Endometrial microvascular endothelial cells (primary cell): ENCODE measurements around the gene NTRK2. TPM values are rescaled to one million over a fixed set of nuclear protein-coding genes. Genes with fewer than 3 reads are reported as not detected.

Experiments
- in situ Hi-C: cut with HindIII; loops from 2 replicates; pipeline ENCODE4 v1.10.0; 2017; ENCODE audit warnings: low sequenced_read_pairs, low pct_unique_long_range_greater_than_20kb; ENCODE audit errors: inconsistent ontology term
- total RNA-seq: library from RNA; depleted of rRNA; stranded (reverse); fragments of >200 nt; gene quantifications from one replicate; pipeline ENCODE4 v1.2.3, GENCODE V29; 2015; ENCODE audit errors: inconsistent ontology term

The NTRK2 gene
- total RNA-seq, 1 donor from 2014 or later: not detected

DNA sequence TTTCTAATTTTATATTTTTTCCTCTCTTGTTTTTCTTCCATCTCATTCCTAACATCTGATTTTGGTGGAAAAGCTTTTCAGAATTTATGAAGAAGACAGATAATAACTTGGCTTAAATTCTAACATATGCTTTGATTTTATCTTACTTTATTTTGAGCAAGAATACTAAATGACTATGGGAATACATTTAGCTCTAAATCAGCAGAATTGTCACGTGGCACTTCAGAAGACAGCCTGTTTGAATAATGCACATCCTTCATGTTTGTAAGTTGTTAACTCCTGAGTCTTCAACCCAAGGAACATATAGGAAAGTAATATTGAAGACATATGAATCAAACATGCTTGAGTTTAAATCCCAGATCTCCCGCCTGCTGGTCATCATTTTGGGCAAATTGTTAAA, 90.3 kb downstream of the NTRK2 start:
- in situ Hi-C loops: no loop called here

DNA sequence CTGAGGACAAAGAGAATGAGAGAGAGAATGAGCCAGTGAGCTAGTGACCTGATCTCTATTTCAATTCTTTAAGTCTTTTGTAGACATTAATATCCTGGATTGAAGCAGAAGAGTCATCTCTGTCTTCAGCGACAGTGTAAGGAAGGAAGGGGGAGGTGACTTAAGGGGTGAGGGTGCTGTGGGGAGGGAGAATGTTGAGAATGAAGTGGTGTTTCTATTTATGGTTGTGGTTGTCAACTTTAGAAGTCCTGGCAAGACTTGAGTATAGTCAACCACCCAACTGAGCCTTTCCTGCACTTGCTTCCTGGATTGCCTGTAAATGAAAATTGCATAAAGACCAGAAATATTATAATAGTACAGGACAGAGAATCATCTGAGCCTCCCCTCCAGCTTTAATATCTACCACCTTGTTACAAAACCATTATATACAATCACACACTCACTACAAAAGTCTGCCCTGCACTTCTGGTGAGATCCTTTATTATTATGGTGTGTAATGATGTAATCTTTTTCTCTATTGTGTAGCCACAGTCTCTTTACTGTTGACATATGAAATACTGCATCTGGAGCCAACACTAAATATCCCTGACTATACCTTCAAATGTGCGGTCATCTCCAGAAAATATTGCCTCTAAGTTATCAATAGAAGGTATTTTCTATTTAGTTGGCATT, 91.7 kb downstream of the NTRK2 start:
- in situ Hi-C loops: no loop called here

DNA sequence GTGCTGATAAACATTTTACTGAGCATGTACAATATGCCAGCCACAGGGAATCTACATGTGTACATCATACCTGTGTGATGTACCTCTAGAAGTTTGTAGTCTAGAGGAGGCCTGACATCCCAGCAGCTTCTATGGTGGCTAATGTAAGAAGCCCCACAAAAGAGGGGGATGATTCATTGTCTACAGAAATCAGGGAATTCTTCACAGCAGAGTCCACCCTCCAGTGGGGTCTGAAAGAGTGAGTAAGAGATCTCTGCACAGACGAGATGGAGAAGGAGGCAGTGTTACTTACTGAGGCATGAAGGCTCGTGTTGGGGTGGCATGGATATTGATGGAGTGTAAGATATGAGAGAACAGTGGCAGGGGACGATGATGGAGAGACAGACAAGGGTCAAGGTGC, 103.0 kb downstream of the NTRK2 start:
- in situ Hi-C loops: no loop called here

DNA sequence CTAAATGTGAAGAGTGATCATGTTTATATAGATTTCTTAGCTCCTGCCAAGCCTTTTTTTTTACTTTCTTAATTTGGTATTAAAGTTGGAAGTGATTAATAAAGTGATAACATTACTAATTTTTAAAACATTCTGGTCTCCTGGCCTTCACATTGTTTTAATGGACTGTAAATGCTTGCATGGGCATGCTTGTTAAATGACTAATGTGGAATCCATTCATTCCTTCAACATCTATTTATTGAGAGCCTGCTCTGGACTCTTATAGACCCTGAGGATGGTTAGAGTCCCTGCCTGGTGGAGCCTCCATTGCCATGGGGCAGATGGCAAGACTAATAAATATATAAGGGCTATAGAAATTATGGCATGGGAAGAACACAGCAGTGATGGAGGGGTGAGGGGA, 103.5 kb downstream of the NTRK2 start:
- in situ Hi-C loops: no loop called here

DNA sequence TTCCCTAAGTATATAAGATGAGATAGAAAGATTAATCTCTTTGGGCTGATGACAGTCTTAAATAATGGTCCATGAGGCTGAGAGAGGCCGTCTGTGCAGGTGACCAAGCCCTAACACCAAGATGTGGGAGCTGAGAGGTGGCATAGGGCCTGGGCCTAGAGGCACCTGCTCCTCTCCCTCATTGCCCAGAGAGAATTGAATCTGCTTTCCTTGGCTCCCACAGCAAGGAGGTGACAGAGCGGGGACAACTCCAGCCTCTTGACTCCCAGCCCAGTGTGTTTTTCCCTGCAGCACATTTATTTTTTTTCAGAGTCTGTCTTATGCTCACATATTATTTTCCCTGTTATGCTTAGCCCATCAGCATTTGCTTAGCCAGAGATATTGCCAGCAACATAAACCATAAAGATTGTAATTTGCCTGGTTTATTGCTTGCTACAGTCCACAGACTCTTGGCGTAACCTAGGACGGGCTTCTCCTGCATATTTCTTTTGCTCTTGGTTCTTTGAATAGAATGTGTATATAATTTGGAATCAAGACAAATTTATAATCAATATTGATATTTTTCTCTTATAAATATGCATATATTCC, 105.6 kb downstream of the NTRK2 start:
- in situ Hi-C loops: no loop called here

DNA sequence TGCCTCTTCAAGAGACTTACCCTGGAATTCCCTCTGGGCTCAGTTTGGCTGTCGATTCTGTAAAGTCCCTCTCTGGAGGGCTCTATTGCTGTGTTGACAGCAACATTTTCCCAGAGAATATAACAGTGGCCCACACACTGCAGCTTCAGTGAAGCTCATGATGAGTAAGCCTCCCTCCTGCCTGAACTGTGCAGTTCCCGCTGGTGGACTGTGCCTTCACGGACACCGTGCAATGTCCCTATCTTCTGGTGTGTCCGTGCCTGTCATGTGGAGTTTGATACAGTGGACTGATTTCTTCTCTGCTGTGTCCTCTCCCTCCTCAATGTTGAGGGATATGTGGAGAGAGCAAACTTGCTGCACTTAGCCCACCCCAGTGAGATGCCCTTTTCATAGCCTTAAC, 109.0 kb downstream of the NTRK2 start:
- in situ Hi-C loops: no loop called here

DNA sequence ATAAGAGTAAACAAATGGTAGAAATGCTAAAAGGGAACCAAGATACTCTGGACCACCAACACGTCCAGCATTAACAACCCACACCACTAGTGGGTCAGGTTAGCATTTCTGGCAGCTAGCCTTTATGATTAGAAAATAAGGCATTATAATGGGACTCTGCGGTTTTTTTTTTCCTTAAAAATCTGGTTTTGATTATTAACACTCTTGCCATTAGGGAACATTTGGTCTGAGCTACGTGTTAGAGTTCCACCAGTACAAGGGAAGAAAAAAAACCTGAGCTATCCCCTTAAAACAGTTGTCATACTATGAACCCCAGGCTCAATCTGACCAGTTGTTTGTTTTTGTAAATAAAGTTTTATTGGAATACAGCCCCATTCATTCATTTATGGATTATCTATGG, 110.4 kb downstream of the NTRK2 start:
- in situ Hi-C loops: no loop called here

DNA sequence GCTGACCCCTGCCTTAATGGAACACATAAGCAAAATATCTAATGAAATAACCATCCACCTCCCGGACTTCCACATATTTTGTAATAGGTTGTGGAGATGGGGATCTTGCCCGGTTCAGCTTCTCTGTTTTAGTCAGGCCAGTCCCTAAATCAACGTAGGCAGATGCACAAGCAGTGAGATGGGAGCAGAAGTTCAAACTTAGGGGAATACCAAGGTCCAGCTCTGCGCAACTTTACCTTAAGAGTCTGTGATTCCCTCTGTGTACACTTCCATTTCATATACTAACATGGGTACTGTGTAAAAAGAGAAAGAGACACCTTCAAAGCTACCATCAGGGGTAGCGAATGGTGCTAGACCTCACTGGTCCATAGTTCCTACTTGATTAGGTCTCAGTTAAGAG, 110.9 kb downstream of the NTRK2 start:
- in situ Hi-C loops: no loop called here

DNA sequence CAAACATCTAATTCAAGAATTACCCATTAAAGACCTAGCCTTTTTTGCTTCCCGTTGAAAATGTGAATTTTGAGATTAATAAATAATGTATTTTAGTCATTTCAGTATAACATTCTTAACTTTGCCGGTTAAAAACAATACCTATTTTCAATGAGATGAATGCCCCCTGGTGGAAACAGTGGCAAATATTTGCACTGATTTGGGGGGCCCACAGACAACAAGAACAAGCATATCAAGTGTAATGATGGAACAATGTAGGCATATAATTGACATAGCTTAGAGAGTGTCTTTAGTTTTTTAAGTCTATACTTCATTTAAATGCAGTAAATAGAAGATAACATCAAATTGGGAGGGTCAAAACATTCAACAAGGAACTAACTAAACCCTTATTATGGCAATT, 111.9 kb downstream of the NTRK2 start:
- in situ Hi-C loops: no loop called here

DNA sequence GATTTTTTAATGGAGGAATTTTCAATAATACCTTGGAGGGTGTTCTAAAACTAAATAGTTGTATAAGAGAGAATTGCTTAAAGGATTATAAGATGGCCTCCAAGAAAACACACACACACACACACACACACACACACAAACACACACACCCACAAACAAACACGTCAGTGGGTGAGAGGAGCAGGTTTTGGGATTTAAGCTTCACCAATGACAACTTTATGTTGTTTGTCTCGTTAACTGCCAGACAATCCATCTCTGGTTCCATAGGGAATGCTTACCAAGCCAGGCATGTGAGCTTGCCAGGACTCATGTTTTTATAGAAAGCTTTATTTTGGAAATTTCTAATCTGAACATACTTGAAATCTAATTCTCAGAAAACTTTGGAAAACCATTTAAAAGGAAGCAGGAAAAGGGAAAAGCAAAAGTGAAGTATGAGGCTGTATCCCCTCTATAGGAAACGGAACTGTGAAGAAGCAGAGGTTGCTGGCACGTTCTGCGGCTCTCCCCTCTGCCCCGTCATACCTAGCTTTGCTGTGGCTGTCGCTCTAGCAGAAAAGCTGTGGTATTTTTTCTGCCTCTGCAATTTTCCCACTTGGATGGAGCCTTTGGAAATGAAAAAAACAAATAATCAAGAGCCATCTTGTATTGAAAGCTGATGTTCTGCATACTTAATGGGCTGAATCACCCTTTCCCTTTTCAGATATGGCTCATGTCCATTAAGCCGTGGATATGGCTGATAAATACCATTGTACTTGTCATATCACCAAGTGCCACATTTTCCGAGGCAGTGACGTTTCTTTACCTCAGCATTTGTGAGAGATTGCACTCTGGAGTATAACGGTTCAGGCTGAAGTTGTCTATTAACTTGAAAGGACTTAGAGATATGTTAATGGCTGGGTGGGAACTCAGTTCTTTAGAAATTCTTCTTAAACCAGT, 112.7 kb downstream of the NTRK2 start:
- in situ Hi-C loops: no loop called here

DNA sequence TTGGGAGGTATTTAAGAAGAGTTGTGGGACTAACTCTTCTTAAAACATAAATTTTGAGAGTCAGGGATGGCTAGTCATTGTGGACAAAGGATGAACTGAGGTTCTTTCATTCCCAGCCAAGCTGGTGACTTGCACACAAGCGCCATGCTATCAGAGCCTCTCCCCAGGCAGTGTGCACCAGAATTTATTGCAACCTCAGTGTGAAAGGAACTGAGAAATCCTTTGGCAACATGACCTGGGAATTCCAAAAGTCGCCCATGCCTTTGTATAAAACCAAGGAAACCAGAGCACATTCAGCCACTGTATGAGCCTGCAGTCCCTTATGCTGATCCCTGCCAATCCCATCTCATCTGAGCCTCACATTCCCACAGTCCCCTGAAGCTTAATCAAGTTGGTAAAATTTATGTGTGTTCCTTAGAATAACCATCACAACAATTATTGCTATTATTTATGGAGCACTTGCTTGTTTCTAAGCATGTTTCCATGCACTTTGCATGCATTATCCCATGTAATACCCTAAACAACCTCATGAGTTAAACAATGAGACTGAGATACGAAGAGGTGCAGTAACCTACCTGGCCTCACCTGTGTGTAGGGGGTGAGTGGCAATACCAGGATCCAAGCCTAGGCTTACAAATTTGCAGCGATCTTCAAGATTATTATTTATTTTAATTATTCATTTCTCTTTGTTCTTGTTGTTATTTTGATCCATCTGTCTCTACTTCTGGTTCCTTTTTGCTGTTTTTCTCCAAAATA, 116.4 kb downstream of the NTRK2 start:
- in situ Hi-C loops: no loop called here

DNA sequence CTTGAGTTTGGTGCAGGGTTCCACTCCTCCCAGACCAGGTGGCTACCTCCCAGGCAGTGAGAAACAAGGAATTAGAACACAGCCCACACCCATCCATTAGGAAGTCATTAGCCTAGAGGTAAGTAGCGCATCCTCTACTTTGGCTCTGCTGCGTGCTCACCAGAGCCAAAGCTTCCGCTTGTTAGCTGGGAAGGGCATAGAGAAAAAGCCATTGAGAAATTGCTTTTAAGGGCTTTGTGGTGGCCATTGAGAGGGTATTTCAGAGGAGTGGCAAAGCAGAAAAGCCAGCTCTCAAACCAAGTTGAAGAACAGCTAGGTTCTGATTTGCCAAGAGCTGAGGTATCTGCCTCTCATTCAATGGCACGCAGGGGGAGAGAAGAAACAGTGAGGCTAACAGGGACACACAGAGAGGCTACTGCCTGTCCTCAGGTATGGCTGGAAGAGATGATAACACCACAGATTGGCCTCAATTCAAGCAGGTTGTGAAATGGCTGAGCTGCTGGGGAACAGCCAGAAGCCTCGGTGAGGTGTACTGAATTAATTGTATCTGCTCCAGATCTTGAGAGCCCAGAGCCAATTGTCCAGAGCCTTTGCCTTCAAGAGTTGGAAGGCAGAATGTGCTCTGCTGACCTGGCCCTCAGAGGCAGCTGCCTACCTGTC, 119.4 kb downstream of the NTRK2 start:
- in situ Hi-C loops: no loop called here

DNA sequence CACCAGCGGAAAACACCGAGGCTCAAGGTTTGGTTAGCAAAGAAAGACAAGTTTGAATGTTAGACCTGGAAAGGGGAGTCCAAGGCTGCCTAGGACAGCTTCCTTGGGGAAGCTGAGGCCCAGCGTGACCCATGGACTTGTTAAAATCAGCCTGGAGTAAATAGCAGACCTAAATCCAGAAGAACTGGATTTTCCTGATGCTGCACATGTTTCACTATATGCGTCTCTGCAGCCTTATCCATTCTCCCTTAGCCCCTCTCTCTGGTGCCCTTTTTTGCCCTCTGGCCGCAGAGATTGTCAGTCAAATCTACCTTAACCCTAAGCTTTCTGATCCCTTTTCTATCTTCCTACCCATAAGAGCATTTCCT, 119.9 kb downstream of the NTRK2 start:
- in situ Hi-C loops: no loop called here

DNA sequence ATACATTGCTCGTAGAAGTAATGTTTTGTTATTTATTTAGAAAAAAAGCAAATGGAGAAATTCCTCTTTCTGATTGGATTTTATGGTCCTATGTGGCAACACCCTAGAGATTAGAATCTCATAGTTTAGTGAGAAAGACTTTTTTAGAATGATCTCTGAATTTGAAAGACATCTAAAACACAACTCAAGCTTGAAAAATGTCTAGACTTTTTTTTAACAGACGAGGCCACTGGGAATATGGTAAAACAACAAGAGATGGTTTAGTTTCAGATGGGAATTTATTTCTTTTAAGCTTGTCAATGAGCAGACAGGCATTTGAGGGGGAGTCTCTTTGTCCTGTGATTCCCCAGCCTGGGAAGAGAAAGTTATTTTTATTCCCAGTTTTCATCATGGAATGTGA, 122.1 kb downstream of the NTRK2 start:
- in situ Hi-C loops: no loop called here

DNA sequence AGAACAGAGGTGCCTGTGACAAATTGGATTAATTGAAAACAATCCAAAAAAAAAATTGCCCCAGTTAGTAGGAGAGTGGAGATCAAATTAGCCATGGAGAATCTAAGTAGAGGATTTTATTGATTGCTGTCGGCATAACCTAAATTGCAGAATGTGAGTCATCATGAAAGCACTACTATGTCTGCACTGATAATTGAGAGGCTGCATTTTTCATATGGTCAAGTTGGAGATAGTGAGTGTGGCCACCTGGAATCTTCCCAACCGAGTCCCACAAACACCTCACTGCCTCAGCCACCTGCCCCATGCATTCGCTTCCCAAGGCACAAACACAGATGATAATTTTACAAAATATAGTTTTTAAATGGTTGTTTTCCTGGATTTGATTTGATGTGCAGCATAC, 123.7 kb downstream of the NTRK2 start:
- in situ Hi-C loops: no loop called here

DNA sequence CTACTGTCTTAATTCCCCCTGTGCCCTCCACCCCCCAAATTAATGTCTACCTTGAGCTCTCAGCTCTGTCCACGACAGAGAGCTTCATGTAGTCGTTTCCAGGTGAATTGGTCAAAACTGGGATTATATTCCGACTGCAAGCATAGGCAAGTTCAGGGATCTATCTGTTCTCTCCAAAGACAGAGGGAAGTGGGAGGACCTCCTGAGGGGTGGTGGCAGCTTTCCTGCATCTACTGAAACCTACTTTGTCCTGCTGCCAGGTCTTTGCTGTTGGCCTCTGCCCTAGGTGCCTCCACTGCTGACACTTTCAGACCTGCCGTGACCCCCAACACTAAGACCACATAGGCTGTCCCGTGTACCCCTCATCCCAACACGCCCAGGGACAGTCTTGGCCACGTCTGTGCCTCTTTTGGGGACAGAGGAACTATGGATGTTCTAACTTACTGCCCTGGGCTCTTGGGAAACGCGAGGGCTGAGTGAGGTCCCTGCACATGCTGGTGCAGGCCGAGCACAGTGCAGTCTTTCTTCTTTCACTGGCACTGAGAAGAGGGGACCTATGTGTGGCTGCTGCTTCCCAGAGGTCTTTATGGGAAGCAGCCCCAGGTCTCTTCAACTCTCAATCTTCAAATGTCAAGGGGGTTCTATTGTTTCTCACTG, 125.6 kb downstream of the NTRK2 start:
- in situ Hi-C loops: no loop called here

DNA sequence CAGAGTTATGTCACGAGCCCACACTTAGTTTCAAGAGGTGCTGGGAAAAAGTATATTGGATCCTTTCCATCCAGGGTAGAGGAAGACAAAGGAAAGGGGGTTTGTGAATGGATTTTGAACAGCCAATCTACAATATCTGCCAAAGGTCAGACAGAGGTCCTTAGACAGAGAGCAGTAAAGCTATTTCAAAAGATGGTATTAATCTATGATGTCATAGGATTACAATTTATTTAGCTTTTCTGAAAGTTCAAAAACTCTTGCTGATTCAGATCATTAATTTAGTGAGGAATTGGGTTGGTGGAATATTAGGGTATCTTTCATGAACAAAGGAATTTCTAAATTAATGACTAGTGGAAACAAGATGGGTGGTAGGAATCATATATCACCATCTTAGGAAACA, 126.9 kb downstream of the NTRK2 start:
- in situ Hi-C loops: no loop called here

DNA sequence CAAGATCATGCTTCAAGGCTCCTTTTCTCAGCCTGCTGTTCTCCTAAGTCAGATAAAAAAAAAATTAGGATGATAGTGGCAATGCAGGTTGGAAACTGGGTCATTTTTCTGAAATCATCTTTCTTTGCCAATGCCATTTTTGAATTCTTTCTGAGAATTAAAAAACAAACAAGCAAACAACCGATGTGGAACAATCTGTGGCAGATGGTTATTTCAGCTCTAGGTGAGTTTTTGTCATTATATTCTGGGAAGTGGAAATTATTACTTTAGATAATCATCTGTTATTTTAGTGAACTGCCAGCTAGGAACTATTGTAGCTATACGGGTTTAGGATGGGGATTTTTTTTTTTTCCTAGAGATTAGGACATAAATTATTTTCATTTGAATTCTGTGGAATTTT, 129.7 kb downstream of the NTRK2 start:
- in situ Hi-C loops: no loop called here
